Measurements from ENCODE around the gene ME3. TPM values are rescaled to one million over a fixed set of nuclear protein-coding genes. Genes with fewer than 3 reads are reported as not detected.

ME3 gene
- total RNA-seq, 6 experiments from 2014 or later: 1.9 to 8.5 (median 4.6) TPM

DNA sequence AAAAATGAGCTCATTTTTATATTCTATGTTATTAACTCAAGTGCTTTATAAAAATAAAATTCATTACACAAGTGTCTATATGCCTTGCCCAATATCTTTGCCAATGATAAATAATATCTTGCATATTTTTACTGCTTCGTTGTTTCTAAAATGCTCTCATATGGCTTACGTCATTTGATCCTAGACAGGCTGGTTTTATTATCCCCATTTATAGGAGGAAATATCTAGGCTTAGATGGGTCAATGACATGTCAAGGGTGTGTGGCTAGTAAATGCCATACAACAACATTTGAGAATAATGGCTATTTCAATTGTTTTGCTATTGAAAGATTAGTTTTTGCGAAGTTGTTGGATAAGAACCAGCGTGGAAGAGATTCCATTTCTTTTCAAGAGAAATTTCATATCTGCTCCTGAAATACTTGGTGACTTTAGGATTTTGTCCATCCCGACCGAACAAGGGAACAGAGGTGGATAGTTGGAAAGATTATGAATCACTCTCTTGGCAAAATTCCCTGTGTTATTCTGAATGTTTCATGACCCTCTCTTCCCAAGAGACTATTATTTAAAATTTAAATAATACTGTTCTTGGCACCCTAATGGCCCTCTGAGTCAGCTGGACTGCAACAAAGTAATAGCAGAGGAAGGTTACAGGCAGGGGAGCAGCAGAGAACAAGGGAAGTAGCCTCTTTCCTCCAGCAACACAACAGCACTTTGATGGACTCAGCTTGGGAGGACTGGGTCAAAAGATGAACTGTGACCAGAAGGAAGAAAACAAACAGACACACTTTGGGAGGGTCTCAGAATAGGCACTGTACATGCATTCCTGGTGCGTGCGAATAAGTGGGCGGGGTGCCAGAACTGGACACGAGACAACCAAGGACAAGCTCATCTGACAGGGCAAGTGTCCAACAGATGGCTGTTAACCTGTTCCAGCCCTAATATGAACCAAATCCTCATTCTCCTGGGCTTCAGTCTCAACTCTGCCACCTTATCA, 94.5 kb downstream of the ME3 start:
- WGBS (ENCODE audit: insufficient coverage, low coverage, low lambda C conversion rate, missing lambda C conversion rate): 58% methylated on average over 6 of the region's 10 CpGs
- no peaks in the 10 kb centered on the region for H3K27me3 ChIP-seq
- no peak overlapping the region for H3K4me3 ChIP-seq
- TF ChIP-seq POLR2A (IDR thresholded peaks at IDR 0.05): no peak
- TF ChIP-seq, protein P1, sequence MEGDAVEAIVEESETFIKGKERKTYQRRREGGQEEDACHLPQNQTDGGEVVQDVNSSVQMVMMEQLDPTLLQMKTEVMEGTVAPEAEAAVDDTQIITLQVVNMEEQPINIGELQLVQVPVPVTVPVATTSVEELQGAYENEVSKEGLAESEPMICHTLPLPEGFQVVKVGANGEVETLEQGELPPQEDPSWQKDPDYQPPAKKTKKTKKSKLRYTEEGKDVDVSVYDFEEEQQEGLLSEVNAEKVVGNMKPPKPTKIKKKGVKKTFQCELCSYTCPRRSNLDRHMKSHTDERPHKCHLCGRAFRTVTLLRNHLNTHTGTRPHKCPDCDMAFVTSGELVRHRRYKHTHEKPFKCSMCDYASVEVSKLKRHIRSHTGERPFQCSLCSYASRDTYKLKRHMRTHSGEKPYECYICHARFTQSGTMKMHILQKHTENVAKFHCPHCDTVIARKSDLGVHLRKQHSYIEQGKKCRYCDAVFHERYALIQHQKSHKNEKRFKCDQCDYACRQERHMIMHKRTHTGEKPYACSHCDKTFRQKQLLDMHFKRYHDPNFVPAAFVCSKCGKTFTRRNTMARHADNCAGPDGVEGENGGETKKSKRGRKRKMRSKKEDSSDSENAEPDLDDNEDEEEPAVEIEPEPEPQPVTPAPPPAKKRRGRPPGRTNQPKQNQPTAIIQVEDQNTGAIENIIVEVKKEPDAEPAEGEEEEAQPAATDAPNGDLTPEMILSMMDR (IDR thresholded peaks at IDR 0.05): no peak
- no peaks in the 10 kb centered on the region for H3K36me3 ChIP-seq
- intact Hi-C loops (cut with DNase I): no loop called here
- H3K9me3 ChIP-seq: no peaks in the 10 kb centered on the region
- H3K27ac ChIP-seq: peak overlapping the region in 1 of 3 donors; percentile 29
- peak; percentile 67 to 89 (median 78) for ATAC-seq
- H3K4me1 ChIP-seq: peaks cover 0 to 10% (median 0%) of the 10 kb centered on the region in 4 donors
- peak; percentile 53 to 65 (median 64) for DNase-seq

GRCh38 chr11:86576946-86577624, 95.3 kb downstream of the ME3 start:
- 100% methylated on average over 1 of the region's 1 CpG for WGBS (ENCODE audit: insufficient coverage, low coverage, low lambda C conversion rate, missing lambda C conversion rate)
- Histone ChIP-seq H3K27ac (peak overlapping the region in 1 of 3 donors; percentile 29), H3K9me3 (no peaks in the 10 kb centered on the region), H3K4me1 (peaks cover 0 to 10% (median 0%) of the 10 kb centered on the region in 4 donors), H3K36me3 (no peaks in the 10 kb centered on the region), H3K27me3 (no peaks in the 10 kb centered on the region), H3K4me3 (no peak overlapping the region)
- DNase-seq (no peak), ATAC-seq (no peak)
- intact Hi-C loops (cut with DNase I): no loop called here
- TF ChIP-seq, protein P1 (IDR thresholded peaks at IDR 0.05): no peak
- no peak for TF ChIP-seq POLR2A (IDR thresholded peaks at IDR 0.05)

- TF ChIP-seq, protein P1 (IDR thresholded peaks at IDR 0.05): no peak
- no peak for TF ChIP-seq POLR2A (IDR thresholded peaks at IDR 0.05)
- H3K4me1 ChIP-seq: peaks cover 0 to 10% (median 0%) of the 10 kb centered on the region in 4 donors
Observed at GRCh38 chr11:86575927-86576326, 96.5 kb downstream of the ME3 start.

DNA sequence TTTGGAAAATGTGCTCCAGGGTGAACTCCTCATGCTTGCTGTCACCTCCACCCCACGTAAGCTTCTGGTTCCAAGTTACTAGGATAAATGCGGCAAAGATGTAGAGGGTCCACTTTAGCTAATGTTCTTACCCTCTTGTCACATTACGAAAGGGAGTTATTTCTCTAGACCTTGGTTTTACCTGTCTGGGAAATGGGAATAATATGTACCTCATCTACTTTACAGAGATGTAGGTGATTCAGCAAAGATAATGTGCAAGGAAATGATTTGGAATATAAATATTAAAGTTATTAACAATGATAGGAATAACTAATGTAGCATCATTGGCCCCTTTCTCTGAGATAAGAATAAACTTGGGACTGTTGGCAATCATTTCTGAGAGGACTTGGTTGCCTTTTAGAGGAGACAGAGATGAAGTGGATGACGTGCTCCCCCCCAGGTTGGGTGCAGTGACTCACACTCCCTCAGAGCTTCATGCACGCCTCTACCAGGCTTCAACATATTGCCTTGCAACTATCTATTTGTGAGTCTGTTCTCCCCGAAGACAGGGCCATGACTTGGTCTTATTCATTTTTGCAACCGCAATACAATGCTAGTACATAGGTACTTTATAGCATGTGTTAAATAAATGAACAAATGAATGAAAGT, 97.1 kb downstream of the ME3 start:
- no peak for ATAC-seq
- TF ChIP-seq POLR2A (IDR thresholded peaks at IDR 0.05): no peak
- TF ChIP-seq, protein P1 (IDR thresholded peaks at IDR 0.05): no peak
- intact Hi-C loops (cut with DNase I): no loop called here

More at GRCh38 chr11:86575927-86576326, 96.5 kb downstream of the ME3 start:
- WGBS (ENCODE audit: insufficient coverage, low coverage, low lambda C conversion rate, missing lambda C conversion rate): 90% methylated on average over 2 of the region's 2 CpGs
- Histone ChIP-seq H3K9me3 (no peaks in the 10 kb centered on the region), H3K36me3 (no peaks in the 10 kb centered on the region), H3K4me3 (no peak overlapping the region), H3K27ac (no peak overlapping the region), H3K27me3 (no peaks in the 10 kb centered on the region)
- DNase-seq: no peak
- no peak for ATAC-seq
- intact Hi-C loops (cut with DNase I): no loop called here

More for the DNA sequence above, 97.1 kb downstream of the ME3 start:
- no peaks in the 10 kb centered on the region for H3K36me3 ChIP-seq
- no peak for DNase-seq
- peaks cover 0 to 6% (median 0%) of the 10 kb centered on the region in 4 donors for H3K4me1 ChIP-seq
- H3K9me3 ChIP-seq: no peaks in the 10 kb centered on the region
- H3K4me3 ChIP-seq: no peak overlapping the region
- WGBS (ENCODE audit: insufficient coverage, low coverage, low lambda C conversion rate, missing lambda C conversion rate): 93% methylated on average over 6 of the region's 7 CpGs
- no peaks in the 10 kb centered on the region for H3K27me3 ChIP-seq
- no peak overlapping the region for H3K27ac ChIP-seq

Measured in right lobe of liver (tissue), 6 donors.